Panc1 (cell line): ENCODE data around the gene NPTX1. TPM values are rescaled to one million over a fixed set of nuclear protein-coding genes. Genes with fewer than 3 reads are reported as not detected.

Experiments
- ATAC-seq: fragments of 200-7000 bp; cut with Tn5 transposase; 2 replicates; pipeline ENCODE4 v1.9.1; 2020; ENCODE audit warnings: mild to moderate bottlenecking, moderate library complexity
- BruUV-seq: library from RNA; stranded (reverse); fragments of 400-500 nt; replicated peaks from 2 replicates; lab custom pipeline; 2021; lab: Mats Ljungman, UMichigan
- CTCF ChIA-PET: fragments of 300-600 bp; sonication (Branson Sonifier 250); formaldehyde crosslinking; loops from one replicate; lab custom pipeline; 2022; ENCODE audit warnings: antibody characterized with exemption; lab: Charles Lee
- POLR2A ChIA-PET: fragments of 300-600 bp; sonication (Branson Sonifier 250); formaldehyde crosslinking; loops from one replicate; lab custom pipeline; 2022; ENCODE audit warnings: antibody characterized with exemption; lab: Charles Lee
- DNase-seq: peaks from one replicate; pipeline ENCODE4 v3.0.0-alpha.2; 2010; ENCODE audit warnings: low read depth, low spot score
- H3K27ac ChIP-seq: 2 replicates; pipeline ENCODE4 v1.5.1; 2011; ENCODE audit warnings: mild to moderate bottlenecking, low read length, inconsistent platforms
- H3K27me3 ChIP-seq: fragments of 200-500 bp; sonication (Bioruptor generic); 2 replicates; pipeline ENCODE4 v1.6.0; 2014; ENCODE audit warnings: low read length, inconsistent platforms; ENCODE audit not compliant: control insufficient read depth, insufficient read depth
- H3K36me3 ChIP-seq: fragments of 200-500 bp; sonication (Bioruptor generic); 2 replicates; pipeline ENCODE4 v1.5.1; 2014; ENCODE audit warnings: inconsistent platforms, mild to moderate bottlenecking, low read length, moderate library complexity; ENCODE audit not compliant: control insufficient read depth, insufficient read depth
- H3K4me1 ChIP-seq: 2 replicates; pipeline ENCODE4 v1.5.1; 2011; ENCODE audit warnings: inconsistent platforms, mild to moderate bottlenecking, low read length, moderate library complexity; ENCODE audit not compliant: control insufficient read depth, insufficient read depth
- H3K4me3 ChIP-seq, 2 experiments: 2 replicates each; pipeline ENCODE4 v1.5.1; 2011 to 2012; ENCODE audit warnings: low read depth in 2 of 2, low read length in 2 of 2, mild to moderate bottlenecking in 2 of 2, inconsistent platforms in 1 of 2, moderate library complexity in 1 of 2
- H3K9me3 ChIP-seq: fragments of 200-500 bp; sonication (Bioruptor generic); 2 replicates; pipeline ENCODE4 v1.5.1; 2014; ENCODE audit warnings: low read depth, mild to moderate bottlenecking, inconsistent platforms, low read length, moderate library complexity; ENCODE audit not compliant: control insufficient read depth, insufficient read depth
- POLR2AphosphoS5 ChIP-seq: IDR thresholded peaks from 2 replicates; pipeline ENCODE4 v1.6.1; 2012; ENCODE audit warnings: mild to moderate bottlenecking, low read depth, low read length, moderate library complexity
- SIN3A ChIP-seq: IDR thresholded peaks from 2 replicates; pipeline ENCODE4 v1.6.1; 2012; ENCODE audit warnings: low read depth, mild to moderate bottlenecking, low read length, moderate library complexity, borderline replicate concordance; ENCODE audit not compliant: insufficient read depth
- TCF7L2 ChIP-seq: IDR thresholded peaks from 2 replicates; pipeline ENCODE4 v1.6.1; 2011; ENCODE audit warnings: mild to moderate bottlenecking, low read depth, low read length, inconsistent platforms
- in situ Hi-C: cut with HindIII; loops from 2 replicates; pipeline ENCODE4 v1.10.0; 2016; ENCODE audit warnings: low sequenced_read_pairs, low pct_unique_long_range_greater_than_20kb
- intact Hi-C: fragments of 100-400 bp; cut with micrococcal nuclease; formaldehyde crosslinking; loops from one replicate; pipeline ENCODE4 v1.10.0; 2022; ENCODE audit not compliant: unreplicated experiment
- total RNA-seq: library from RNA; stranded (reverse); gene quantifications from one replicate; pipeline ENCODE4 v1.2.1, GENCODE V29; 2021; ENCODE audit not compliant: unreplicated experiment
- TF ChIP-seq, protein P1 (sequence below): fragments of 450-650 bp; IDR thresholded peaks from 2 replicates; pipeline ENCODE4 v1.5.1; 2017; ENCODE audit warnings: mild to moderate bottlenecking
- TF ChIP-seq, protein P2 (sequence below), 2 experiments: IDR thresholded peaks; 2 replicates each; pipeline ENCODE4 v1.6.1; 2011 to 2012; ENCODE audit warnings: low read depth in 2 of 2, control low read depth in 1 of 2, low read length in 1 of 2, mild to moderate bottlenecking in 1 of 2, moderate library complexity in 1 of 2; ENCODE audit not compliant: insufficient read depth in 1 of 2

NPTX1 gene
- total RNA-seq, 1 experiment from 2014 or later = 1.1 TPM

DNA sequence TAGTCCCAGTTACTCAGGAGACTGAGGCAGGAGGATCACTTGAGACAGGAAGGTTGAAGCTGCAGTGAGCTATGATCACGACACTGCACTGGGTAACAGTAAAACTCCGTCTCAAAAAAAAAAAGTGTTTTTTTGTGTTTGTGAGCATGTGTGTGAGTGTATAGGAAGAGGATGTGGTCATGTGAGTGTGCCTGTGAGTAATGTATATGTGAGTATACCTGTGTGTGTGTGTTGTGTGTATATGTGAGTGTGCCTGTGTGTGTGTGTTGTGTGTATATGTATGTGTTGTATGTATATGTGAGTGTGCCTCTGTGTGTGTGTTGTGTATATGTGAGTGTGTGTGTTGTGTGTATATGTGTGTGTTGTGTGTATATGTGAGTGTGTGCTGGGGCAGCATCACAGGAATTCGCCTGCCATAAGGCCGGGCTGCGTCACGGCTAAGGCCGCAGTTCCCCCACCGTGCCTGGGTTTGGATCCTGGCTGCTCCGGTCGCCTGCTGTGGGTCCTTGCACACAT, 21.4 kb upstream of the NPTX1 start:
- Histone ChIP-seq H3K4me3 (no peak overlapping the region), H3K4me1 (no peaks in the 10 kb centered on the region), H3K36me3 (no peaks in the 10 kb centered on the region), H3K27me3 (no peaks in the 10 kb centered on the region), H3K9me3 (no peaks in the 10 kb centered on the region), H3K27ac (no peak overlapping the region)
- DNase-seq = peak; percentile 8
- POLR2A ChIA-PET = interaction anchor here (0.6 kb wide), 1 partner anchor 936 kb away, joined by 4 read pairs; no protein-coding TSS in a partner anchor
- no TSS peak for BruUV-seq
- CTCF ChIA-PET = interaction anchor here (0.7 kb wide), 1 partner anchor 18 kb away, joined by 4 read pairs; no protein-coding TSS in a partner anchor
- in situ Hi-C loops = no loop called here
- TF ChIP-seq POLR2AphosphoS5 (no peak), SIN3A (no peak), TCF7L2 (no peak)
- TF ChIP-seq, protein P1, sequence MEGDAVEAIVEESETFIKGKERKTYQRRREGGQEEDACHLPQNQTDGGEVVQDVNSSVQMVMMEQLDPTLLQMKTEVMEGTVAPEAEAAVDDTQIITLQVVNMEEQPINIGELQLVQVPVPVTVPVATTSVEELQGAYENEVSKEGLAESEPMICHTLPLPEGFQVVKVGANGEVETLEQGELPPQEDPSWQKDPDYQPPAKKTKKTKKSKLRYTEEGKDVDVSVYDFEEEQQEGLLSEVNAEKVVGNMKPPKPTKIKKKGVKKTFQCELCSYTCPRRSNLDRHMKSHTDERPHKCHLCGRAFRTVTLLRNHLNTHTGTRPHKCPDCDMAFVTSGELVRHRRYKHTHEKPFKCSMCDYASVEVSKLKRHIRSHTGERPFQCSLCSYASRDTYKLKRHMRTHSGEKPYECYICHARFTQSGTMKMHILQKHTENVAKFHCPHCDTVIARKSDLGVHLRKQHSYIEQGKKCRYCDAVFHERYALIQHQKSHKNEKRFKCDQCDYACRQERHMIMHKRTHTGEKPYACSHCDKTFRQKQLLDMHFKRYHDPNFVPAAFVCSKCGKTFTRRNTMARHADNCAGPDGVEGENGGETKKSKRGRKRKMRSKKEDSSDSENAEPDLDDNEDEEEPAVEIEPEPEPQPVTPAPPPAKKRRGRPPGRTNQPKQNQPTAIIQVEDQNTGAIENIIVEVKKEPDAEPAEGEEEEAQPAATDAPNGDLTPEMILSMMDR = no peak
- TF ChIP-seq, protein P2, sequence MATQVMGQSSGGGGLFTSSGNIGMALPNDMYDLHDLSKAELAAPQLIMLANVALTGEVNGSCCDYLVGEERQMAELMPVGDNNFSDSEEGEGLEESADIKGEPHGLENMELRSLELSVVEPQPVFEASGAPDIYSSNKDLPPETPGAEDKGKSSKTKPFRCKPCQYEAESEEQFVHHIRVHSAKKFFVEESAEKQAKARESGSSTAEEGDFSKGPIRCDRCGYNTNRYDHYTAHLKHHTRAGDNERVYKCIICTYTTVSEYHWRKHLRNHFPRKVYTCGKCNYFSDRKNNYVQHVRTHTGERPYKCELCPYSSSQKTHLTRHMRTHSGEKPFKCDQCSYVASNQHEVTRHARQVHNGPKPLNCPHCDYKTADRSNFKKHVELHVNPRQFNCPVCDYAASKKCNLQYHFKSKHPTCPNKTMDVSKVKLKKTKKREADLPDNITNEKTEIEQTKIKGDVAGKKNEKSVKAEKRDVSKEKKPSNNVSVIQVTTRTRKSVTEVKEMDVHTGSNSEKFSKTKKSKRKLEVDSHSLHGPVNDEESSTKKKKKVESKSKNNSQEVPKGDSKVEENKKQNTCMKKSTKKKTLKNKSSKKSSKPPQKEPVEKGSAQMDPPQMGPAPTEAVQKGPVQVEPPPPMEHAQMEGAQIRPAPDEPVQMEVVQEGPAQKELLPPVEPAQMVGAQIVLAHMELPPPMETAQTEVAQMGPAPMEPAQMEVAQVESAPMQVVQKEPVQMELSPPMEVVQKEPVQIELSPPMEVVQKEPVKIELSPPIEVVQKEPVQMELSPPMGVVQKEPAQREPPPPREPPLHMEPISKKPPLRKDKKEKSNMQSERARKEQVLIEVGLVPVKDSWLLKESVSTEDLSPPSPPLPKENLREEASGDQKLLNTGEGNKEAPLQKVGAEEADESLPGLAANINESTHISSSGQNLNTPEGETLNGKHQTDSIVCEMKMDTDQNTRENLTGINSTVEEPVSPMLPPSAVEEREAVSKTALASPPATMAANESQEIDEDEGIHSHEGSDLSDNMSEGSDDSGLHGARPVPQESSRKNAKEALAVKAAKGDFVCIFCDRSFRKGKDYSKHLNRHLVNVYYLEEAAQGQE (IDR thresholded peaks at IDR 0.05; ENCODE audit: insufficient read depth in 1 of 2, low read depth in 2 of 2, low read length in 1 of 2) = no peak
- intact Hi-C loops = no loop called here
- ATAC-seq = no peak

DNA sequence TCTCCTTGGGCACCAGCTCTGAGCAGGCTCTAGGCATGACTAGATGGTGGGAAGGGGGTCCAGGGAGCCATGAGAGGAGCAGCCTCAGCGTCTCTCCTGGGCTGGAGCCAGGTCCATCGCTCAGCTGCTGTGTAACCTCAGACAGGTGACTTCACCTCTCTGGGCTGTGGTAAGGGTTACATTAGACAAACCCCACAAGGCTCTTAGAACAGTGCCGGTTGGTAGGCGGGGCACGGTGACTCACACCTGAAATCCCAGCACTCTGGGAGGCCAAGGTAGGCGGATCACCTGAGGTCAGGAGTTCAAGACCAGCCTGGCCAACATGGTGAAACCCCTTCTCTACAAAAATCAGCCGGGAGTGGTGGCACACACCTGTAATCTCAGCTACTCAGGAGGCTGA, 18.1 kb upstream of the NPTX1 start:
- Histone ChIP-seq H3K4me3 (no peak overlapping the region), H3K9me3 (no peaks in the 10 kb centered on the region), H3K27me3 (no peaks in the 10 kb centered on the region), H3K27ac (no peak overlapping the region), H3K4me1 (no peaks in the 10 kb centered on the region), H3K36me3 (no peaks in the 10 kb centered on the region)
- intact Hi-C loops (no loop called here), in situ Hi-C loops (no loop called here)
- CTCF ChIA-PET = no interaction called here
- TF ChIP-seq, protein P2 (IDR thresholded peaks at IDR 0.05; ENCODE audit: insufficient read depth in 1 of 2, low read depth in 2 of 2, low read length in 1 of 2) = no peak
- no peak for TF ChIP-seq SIN3A
- no peak for TF ChIP-seq POLR2AphosphoS5
- no peak for TF ChIP-seq TCF7L2
- TF ChIP-seq, protein P1 = no peak
- POLR2A ChIA-PET = no interaction called here
- ATAC-seq (no peak), DNase-seq (no peak)
- no TSS peak for BruUV-seq
